Embryonic facial prominence (tissue), 1 donor: Measurements from ENCODE around the gene SLC7A9.
"Not testable (repeated sequence)": the region's sequence is repeated elsewhere in the genome, so short reads cannot be mapped to it uniquely, and the experiment has no call there.

Experiments
- DNase-seq: peaks from one replicate; pipeline ENCODE4 v3.0.0-alpha.2; 2016; ENCODE audit errors: extremely low spot score

SLC7A9 gene

DNA sequence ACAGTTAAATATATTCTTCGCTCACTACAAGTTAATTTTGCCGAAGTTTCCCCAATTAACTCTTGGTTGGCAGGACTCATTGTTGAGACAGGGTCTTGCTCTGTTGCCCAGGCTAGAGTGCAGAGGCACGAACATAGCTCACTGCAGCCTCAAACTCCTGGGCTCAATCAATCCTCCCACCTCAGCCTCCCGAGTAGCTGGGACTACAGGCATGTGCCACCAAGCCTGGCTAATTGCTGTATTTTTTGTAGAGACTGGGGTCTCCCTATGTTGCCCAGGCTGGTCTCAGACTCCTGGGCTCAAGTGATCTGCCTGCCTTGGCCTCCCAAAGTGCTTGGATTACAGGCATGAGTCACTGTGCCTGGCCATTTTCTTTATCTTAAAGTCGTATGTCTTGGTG is 15.7 kb upstream of the SLC7A9 start:
- not testable (repeated sequence) for DNase-seq

DNA sequence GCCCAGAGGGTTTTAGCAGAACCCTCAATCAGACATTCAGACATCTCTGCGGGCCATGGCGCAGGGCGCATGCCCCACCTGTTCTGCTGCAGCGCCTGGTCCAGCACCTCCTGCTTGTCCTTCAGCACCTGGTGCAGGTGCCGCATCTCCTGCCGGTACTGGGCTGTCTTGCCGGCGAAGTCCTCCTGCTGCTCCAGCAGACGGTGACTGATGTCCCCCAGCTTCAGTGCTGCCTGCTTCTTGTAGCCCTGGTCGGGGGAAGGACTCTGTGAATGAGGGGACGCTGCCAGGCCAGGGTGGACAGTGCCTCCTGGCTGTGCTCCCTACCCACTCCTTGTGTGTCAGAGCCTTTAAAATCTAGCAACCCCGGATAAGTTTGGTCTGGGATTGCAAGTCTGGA is 12.2 kb upstream of the SLC7A9 start:
- DNase-seq, result no peak

DNA sequence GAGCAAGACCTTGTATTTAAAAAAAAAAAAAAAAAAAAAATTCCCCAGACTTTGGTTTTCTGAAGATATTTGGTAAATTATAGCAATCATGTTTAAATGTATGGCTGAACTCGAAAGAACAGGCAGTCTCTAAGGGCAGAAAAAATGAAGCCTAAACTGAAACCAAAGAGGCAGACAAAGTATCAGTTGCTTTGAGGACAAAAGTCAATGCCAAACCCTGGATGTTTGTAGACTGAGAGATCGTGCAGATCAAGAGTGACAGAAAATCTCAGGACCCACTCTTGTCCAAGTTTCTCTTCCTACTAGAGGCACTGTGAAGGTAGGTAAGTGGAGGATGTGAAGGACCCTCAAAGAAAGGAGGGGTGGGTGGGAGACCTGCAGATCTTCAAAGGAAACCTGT is 11.1 kb upstream of the SLC7A9 start:
- DNase-seq, result no peak

DNA sequence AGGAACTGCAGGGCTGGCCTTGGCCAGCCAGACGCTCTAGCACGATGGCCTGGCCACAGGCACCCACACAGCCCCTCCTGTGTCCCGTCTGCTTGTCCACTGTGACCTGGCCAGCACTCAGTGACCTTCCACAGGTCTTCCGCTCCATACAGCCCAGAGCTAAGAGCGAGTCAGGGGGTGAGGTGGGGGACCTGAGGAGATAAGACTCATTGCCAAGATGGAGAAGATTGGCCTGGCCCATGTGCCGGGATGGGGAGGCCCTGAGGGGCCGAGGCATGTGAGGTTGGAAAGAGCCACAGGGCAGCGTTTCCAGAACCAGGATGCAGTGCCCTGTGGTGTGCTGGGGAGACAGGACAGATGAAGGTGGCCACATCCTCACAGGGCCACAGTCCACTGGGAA is 10.2 kb upstream of the SLC7A9 start:
- DNase-seq, result no peak

GRCh38 chr19:32878988-32879387 is 9.4 kb upstream of the SLC7A9 start:
- DNase-seq, result no peak

DNA sequence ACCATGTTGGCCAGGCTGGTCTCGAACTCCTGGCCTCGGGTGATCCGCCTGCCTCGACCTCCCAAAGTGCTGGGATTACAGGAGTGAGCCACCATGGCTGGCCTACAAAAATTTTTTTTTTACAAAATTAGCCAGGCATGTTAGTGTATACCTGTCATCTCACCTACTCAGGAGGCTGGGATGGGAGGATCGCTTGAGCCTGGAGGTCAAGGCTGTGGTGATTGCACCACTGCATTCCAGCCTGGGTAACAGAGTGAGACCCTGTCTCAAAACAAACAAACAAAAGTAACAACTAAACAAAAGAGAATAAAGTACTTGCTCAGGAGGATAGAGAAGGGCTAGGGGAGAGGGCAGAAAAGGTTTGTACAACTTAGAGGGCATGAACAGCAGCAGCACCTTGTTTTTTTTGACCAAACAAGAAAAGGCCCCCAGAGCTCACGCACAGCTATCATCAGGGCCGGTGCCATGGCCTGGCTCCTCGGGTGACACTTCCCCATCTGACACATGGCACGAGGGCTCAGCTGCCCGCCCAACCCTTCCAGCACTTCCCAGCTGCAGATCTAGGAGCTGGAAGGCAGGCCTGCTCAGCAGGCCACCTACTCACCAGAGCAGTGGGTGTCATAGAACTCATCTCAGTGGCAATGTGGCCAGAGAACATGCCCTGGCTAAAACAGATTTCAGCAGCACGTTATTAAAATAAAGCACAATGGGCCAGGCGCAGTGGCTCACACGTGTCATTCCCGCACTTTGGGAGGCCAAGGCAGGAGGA is 8.6 kb upstream of the SLC7A9 start:
- DNase-seq, result no peak

DNA sequence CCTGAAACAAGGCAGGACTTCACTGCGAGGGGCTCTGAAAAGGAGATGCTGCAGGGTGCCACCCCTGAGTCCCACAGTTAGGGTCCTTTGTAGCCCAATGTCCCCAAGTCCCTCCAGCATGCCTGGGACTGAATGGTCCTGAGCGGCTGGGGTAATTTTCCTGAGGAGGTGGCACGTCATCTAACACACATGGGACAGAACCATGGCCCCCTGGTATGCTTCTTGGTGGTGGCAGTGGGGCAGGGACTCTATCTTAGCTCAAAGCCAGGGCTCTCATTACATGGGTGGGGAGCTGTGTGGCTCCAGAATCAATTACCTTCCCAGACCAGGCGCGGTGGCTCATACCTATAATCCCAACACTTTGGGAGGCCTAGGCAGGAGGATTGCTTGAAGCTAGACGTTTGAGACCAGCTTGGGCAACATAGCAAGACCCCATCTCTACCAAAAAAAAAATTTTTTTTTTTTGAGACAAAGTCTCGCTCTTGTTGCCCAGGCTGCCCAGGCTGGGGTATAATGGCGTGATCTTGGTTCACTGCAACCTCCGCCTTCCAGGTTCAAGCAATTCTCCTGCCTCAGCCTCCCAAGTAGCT is 7.9 kb upstream of the SLC7A9 start:
- DNase-seq, result no peak

DNA sequence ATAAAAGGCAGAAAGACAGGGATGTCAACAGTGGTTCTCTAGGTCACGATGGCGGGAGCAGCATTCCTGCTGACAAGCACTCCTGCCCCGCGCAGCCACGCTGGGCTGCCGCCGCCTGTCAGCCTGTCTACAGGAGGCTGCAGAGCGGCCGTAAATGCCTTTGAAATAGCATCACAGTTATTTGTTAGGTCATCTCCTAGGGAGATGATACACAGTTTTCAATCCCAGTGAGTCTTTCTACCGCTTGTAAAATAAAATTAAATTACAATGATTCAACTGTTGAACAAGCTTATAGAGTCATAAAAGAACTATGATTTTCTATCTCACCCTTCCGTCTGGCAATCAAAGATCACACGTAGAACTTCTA is 7.3 kb upstream of the SLC7A9 start:
- DNase-seq, result no peak

- no peak for DNase-seq
These were observed 6.8 kb upstream of the SLC7A9 start for GRCh38 chr19:32876236-32876918.

GRCh38 chr19:32875428-32875827 is 5.9 kb upstream of the SLC7A9 start:
- no peak for DNase-seq

GRCh38 chr19:32874605-32875004 is 5.0 kb upstream of the SLC7A9 start:
- DNase-seq, result no peak

DNA sequence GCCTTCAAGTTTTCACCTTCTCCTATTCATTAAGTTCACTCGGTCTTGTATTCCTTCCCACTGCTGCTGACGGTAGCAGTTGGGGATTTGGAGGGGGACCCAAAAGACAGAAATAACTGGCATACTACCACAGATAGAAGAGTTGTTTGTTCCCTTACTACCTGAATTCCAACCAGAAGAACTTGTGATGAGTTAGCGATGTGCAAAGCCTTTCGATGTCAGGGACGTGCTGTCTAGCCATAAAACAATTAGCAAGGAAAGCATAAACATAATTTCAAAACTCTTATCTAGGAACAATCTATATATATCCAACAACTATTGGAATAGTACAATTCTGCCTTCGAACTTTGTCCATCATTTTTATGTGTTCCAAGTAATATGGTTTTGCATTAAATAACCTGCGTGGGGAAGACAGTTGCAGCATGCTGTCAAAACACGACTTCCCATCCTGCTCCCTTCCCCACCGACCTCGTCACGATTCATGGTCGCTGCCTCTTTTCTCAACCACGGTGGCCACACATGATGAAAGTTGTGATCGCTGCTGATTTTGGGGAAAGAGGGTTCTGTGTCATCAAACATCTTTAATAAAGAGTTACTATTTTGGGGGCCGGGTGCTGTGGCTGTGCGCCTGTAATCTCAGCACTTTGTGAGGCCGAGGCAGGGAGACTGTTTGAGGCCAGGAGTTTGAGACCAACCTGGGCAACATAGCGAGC is 3.8 kb upstream of the SLC7A9 start:
- no peak for DNase-seq

GRCh38 chr19:32872391-32872790 is 2.8 kb upstream of the SLC7A9 start:
- DNase-seq, result no peak

DNA sequence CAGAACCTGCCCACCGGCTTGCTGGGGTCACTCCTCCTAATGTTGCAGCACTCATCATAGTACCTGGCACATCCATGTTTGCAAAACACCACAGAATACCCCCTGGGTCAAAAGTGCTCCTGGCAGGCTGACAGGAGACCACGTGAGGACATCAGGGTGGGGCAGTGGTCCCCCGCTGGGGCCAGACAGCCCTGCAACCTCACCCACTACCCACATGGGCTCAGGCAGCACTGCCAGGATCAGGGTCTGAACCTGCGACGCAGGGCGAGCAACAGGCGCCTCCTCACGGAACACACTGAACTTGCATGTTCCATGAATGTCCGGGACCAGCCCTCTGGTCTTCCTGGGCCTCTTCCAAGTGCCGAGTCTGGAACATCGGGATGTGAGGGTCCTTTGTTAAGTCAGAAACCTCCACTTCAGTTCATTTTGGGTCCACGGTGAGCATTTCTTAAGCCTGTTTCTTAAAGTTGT is 1.4 kb upstream of the SLC7A9 start:
- DNase-seq, result no peak

DNA sequence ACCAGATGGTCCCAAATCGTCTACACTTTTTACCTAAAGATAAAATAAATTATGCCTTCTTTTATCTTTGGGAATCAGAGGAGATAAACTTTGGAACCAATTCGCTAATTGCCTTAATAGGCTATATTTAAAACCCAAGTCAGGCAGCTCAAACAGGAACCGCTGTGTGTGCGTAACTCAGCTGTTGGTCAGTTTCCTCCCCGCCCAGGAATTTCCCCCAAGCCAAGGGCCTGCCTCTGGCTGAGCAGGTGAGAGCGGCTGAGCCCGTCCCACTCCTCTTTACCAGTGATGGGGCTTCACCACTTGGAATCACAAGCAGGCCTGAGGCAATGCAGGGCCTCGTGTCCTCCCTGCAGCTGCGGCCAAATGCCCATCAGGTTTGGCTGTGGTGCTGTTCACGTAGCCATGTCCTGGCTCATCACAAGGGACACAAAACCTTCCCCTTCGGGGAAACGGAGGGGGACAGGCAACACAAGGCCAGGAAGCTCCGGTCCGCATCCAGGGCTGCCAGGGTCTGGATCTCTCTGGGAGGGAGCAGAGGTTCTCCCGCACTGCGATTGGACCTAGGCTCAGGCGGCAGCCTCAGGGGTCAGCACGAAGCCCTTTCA is 503 bp upstream of the SLC7A9 start:
- DNase-seq, result no peak

- no peak for DNase-seq
These were observed 1.2 kb downstream of the SLC7A9 start for GRCh38 chr19:32868206-32868950.

GRCh38 chr19:32867436-32867835 is 2.1 kb downstream of the SLC7A9 start:
- DNase-seq, result not testable (repeated sequence)

DNA sequence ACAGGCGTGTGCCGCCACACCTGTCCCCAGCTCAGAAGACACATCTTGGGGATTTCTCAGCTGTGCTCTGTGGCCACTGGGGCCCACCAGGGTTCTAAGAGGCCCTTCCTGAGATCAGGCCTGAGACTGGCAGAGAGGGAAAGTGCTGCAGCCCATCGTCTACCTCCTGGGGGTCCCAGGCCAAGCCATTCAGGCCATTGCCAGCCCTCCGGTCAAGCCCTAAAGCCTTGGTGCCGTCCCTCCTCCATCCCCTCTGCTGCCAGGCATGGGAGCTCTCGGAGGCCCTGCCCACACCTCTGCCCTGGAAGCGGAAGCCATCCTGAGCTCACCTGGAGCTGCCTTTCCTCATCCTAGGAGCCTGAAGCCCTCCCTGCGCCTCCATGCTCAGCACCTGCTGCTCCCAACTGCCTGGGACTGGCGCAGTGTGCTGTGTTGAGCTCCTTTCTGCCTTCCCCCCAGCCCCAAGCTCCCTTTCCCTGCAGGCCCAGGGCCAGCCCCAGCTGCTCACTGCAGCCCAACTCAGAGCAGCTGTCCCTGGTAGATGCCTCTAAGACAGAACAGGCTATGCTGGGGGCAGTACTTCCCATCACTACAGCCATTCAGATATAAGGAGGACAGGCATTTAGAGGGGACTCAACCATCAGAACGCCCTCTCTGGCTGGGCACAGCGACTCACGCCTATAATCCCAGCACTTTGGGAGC is 2.9 kb downstream of the SLC7A9 start:
- no peak for DNase-seq

DNA sequence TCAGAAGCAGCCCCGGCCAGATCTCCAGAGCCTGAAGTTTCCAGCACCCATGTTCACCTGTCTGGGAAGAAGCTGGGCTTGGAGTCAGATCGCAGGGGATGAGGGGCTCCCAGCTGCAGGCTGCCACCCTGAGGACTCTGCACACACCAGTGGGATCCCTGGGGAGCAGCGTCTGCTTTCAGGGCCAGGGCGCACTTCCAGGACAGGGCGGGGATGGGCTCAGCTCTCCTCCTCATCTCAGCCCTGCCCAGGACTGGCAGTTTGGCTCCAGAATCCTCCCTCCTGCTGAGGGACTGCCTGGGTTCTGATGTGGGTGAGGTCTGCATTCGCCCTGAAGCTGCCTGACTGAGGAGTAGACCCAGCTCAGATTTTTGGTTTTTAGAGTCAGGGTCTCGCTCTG is 3.5 kb downstream of the SLC7A9 start:
- no peak for DNase-seq

- no peak for DNase-seq
These were observed 4.2 kb downstream of the SLC7A9 start for GRCh38 chr19:32865326-32865725.
